Psoas muscle (tissue), 8 donors: ENCODE data around the gene SKP1. TPM values are rescaled to one million over a fixed set of nuclear protein-coding genes. Genes with fewer than 3 reads are reported as not detected.

Experiments used
- ATAC-seq, 4 donors: fragments of 200-7000 bp; cut with Tn5 transposase; one replicate each; pipeline ENCODE4 v1.9.1; 2020; ENCODE audit warnings: moderate library complexity in 3 of 4, mild to moderate bottlenecking in 2 of 4
- DNase-seq, 2 donors: peaks; one replicate each; pipeline ENCODE4 v3.0.0-alpha.2; 2020
- H3K27ac ChIP-seq: fragments of 200-600 bp; one replicate; pipeline ENCODE4 v1.8.0; 2022
- H3K27me3 ChIP-seq, 3 donors: fragments of 200-600 bp in 1 of 3; one replicate each; pipeline versions ENCODE4 v1.6.1 to v1.8.0; 2013 to 2022; ENCODE audit warnings: low read length in 2 of 3, mild to moderate bottlenecking in 2 of 3, moderate library complexity in 1 of 3; ENCODE audit not compliant: insufficient read depth in 3 of 3
- H3K36me3 ChIP-seq, 2 donors: fragments of 200-600 bp in 1 of 2; one replicate each; pipeline versions ENCODE4 v1.6.1 to v1.8.0; 2013 to 2022; ENCODE audit warnings: low read depth in 1 of 2, mild to moderate bottlenecking in 1 of 2, moderate library complexity in 1 of 2; ENCODE audit not compliant: insufficient read depth in 1 of 2
- H3K4me1 ChIP-seq: fragments of 200-600 bp; one replicate; pipeline ENCODE4 v1.8.0; 2022
- H3K4me3 ChIP-seq: fragments of 200-600 bp; one replicate; pipeline ENCODE4 v1.8.0; 2022; ENCODE audit warnings: mild to moderate bottlenecking
- H3K9me3 ChIP-seq: fragments of 200-600 bp; one replicate; pipeline ENCODE4 v1.8.0; 2022
- CTCF ChIP-seq: fragments of 200-600 bp; IDR thresholded peaks from one replicate; pipeline ENCODE4 v1.8.0; 2022; ENCODE audit warnings: antibody characterized with exemption
- WGBS, 3 donors: extraction: QIAGEN DNeasy Blood & Tissue Kit; methylation state at CpG; one replicate each; pipeline versions ENCODE4 v1.1.6 to v1.1.7; 2013; 5-methylcytosine and 5-hydroxymethylcytosine counted together
- intact Hi-C, 2 donors: fragments of 100-400 bp; cut with DNase I; formaldehyde crosslinking; loops; one replicate each; pipeline versions ENCODE4 v1.11.0 to v1.14.2; 2022
- polyA plus RNA-seq, 3 donors: library from polyadenylated mRNA; stranded (reverse); fragments of 200-250 nt; gene quantifications; one replicate each; pipeline ENCODE4 v1.2.3, GENCODE V29; 2013
- total RNA-seq, 4 donors: library from RNA; stranded (reverse); fragmentation: NEBNext Ultra II Directional in 2 of 4; extraction: Animal tissue kit (Norgen Biotek cat#: 25700) in 2 of 4; gene quantifications; one replicate each; pipeline versions ENCODE4 v1.2.1 to v1.2.4, GENCODE V29; 2021 to 2023
- donor health status: healthy with polysubstance abuse.
- donor health status: DM: no; HTN: no; CAD: no; lungs with moderate emphysema.
- donor health status: Bipolar disorder and iron deficiency.
- donor health status: healthy.
- donor health status: DM: yes; HTN: yes; CAD: no.
- donor health status: DM: no; HTN: no; CAD: no.
- donor health status: DM: no; HTN: no; CAD: no.
- donor health status: DM: yes; HTN: yes; CAD: no.

SKP1 gene
- total and polyA plus RNA-seq, 7 donors: 341 to 1,174 (median 485) TPM

DNA sequence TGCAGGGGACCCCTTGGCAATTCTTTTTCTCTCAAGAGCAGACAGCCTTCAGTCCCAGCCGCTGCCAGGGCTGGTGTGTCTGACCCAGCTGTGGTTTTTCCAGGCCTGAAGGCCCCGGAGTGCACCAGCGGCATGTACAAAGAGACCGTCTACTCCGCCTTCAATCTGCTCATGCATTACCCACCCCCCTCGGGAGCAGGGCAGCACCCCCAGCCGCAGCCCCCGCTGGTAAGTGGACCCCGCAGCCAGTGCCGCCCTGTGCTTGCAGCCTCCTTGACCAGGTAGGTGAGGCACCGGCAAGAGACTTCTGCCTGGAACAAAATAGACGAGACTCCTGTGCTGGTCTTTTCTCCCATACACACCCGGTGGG, 61.0 kb downstream of the SKP1 start:
- no peak for ATAC-seq
- H3K27me3 ChIP-seq: peaks cover 0 to 18% (median 7%) of the 10 kb centered on the region in 3 donors
- no peak overlapping the region for H3K27ac ChIP-seq
- H3K4me1 ChIP-seq: peaks cover 13% of the 10 kb centered on the region
- intact Hi-C loops: no loop called here
- no peaks in the 10 kb centered on the region for H3K9me3 ChIP-seq
- no peak for TF ChIP-seq CTCF
- no peaks in the 10 kb centered on the region for H3K36me3 ChIP-seq
- no peak for DNase-seq
- WGBS, 3 donors: 63 to 70% (median 66%) methylated on average over 13 of the region's 13 CpGs
- H3K4me3 ChIP-seq: no peak overlapping the region

GRCh38 chr5:134114886-134115805, 61.6 kb downstream of the SKP1 start:
- intact Hi-C loops: no loop called here
- TF ChIP-seq CTCF: no peak
- ATAC-seq (no peak), DNase-seq (peak in 1 of 2 donors; percentile 42)
- Histone ChIP-seq H3K4me1 (peaks cover 13% of the 10 kb centered on the region), H3K4me3 (peak overlapping the region; percentile 73), H3K27ac (no peak overlapping the region), H3K36me3 (no peaks in the 10 kb centered on the region), H3K27me3 (peaks cover 0 to 18% (median 7%) of the 10 kb centered on the region in 3 donors), H3K9me3 (no peaks in the 10 kb centered on the region)
- 6 to 16% (median 7%) methylated on average over 30 to 110 of the region's 110 CpGs for WGBS, 3 donors

GRCh38 chr5:134113902-134114875, 62.6 kb downstream of the SKP1 start, which contains the start of gene TCF7:
Gene TCF7, plus strand, starts transcription at chr5:134114681. Its CDS starts 226 bp downstream, at chr5:134114907.
- peaks cover 0 to 18% (median 7%) of the 10 kb centered on the region in 3 donors for H3K27me3 ChIP-seq
- H3K27ac ChIP-seq: no peak within 1 kb of the TSS

More at GRCh38 chr5:134113902-134114875, 62.6 kb downstream of the SKP1 start, which contains the start of gene TCF7:
- WGBS, 3 donors: 1 to 4% (median 1%) methylated on average over 42 to 90 of the region's 90 CpGs
- intact Hi-C loops: no loop called here
- ATAC-seq (peak; percentile 93 to 97 (median 96)), DNase-seq (peak; percentile 81 to 86)
- Histone ChIP-seq H3K4me3 (peak within 1 kb of the TSS; percentile 73), H3K4me1 (peaks cover 13% of the 10 kb centered on the region), H3K36me3 (no peaks in the 10 kb centered on the region), H3K9me3 (no peaks in the 10 kb centered on the region)
- TF ChIP-seq CTCF: no peak
